Measurements from ENCODE around the gene OTUD1. TPM values are rescaled to one million over a fixed set of nuclear protein-coding genes. Genes with fewer than 3 reads are reported as not detected.

OTUD1 gene
- polyA plus RNA-seq, 1 donor from 2014 or later: 6.0 TPM

- no peak for TF ChIP-seq CTCF (IDR thresholded peaks at IDR 0.05; ENCODE audit: poor library complexity, severe bottlenecking)
- TF ChIP-seq EP300 (conservative IDR thresholded peaks at IDR 0.05; ENCODE audit: poor library complexity, severe bottlenecking): no peak
- no peak for TF ChIP-seq TAF1 (IDR thresholded peaks at IDR 0.05; ENCODE audit: low read depth)
- no peak for TF ChIP-seq SMC3 (conservative IDR thresholded peaks at IDR 0.05; ENCODE audit: poor library complexity)
- TF ChIP-seq EZH2 (IDR thresholded peaks at IDR 0.05; ENCODE audit: borderline replicate concordance, insufficient read depth, low read length, poor library complexity, severe bottlenecking): no peak
- no peak for TF ChIP-seq REST (IDR thresholded peaks at IDR 0.05; ENCODE audit: borderline replicate concordance)
- no peak for TF ChIP-seq RAD21 (conservative IDR thresholded peaks at IDR 0.05)
- no peak for TF ChIP-seq MXI1 (conservative IDR thresholded peaks at IDR 0.05; ENCODE audit: poor library complexity, severe bottlenecking)
- TF ChIP-seq POLR2AphosphoS5 (IDR thresholded peaks at IDR 0.05): no peak
- H3K4me3 ChIP-seq (ENCODE audit: low read length): no peak overlapping the region
- H3K4me2 ChIP-seq (ENCODE audit: low read length): no peak overlapping the region
- H4K20me1 ChIP-seq (ENCODE audit: insufficient read depth): no peaks in the 10 kb centered on the region
- H2AFZ ChIP-seq (ENCODE audit: low read depth, low read length): no peak overlapping the region
- no peaks in the 10 kb centered on the region for H3K79me2 ChIP-seq (replicated peaks; ENCODE audit: insufficient read depth, low read length)
- H3K36me3 ChIP-seq (ENCODE audit: insufficient read depth, low read length): no peaks in the 10 kb centered on the region
- no peaks in the 10 kb centered on the region for H3K9me3 ChIP-seq (ENCODE audit: low read length)
- no peak overlapping the region for H3K27ac ChIP-seq (ENCODE audit: low read length)
- H3K9me2 ChIP-seq (ENCODE audit: insufficient read depth, low read length): no peaks in the 10 kb centered on the region
- no peaks in the 10 kb centered on the region for H3K27me3 ChIP-seq (ENCODE audit: insufficient read depth, low read depth, low read length)
- no peaks in the 10 kb centered on the region for H3F3A ChIP-seq (ENCODE audit: insufficient read depth, low read length, poor library complexity, severe bottlenecking)
- H3K9ac ChIP-seq (ENCODE audit: low read length): no peak overlapping the region
Measured at GRCh38 chr10:23479798-23480473, 41.1 kb downstream of the OTUD1 start.

GRCh38 chr10:23481363-23481961, 42.6 kb downstream of the OTUD1 start:
- no peak overlapping the region for H2AFZ ChIP-seq (ENCODE audit: low read depth, low read length)
- no peaks in the 10 kb centered on the region for H3K36me3 ChIP-seq (ENCODE audit: insufficient read depth, low read length)

More at GRCh38 chr10:23481363-23481961, 42.6 kb downstream of the OTUD1 start:
- H3K27ac ChIP-seq (ENCODE audit: low read length): no peak overlapping the region
- no peaks in the 10 kb centered on the region for H3K79me2 ChIP-seq (replicated peaks; ENCODE audit: insufficient read depth, low read length)
- H4K20me1 ChIP-seq (ENCODE audit: insufficient read depth): no peaks in the 10 kb centered on the region
- no peak overlapping the region for H3K9ac ChIP-seq (ENCODE audit: low read length)
- H3K4me2 ChIP-seq (ENCODE audit: low read length): no peak overlapping the region
- no peaks in the 10 kb centered on the region for H3K27me3 ChIP-seq (ENCODE audit: insufficient read depth, low read depth, low read length)
- no peak overlapping the region for H3K4me3 ChIP-seq (ENCODE audit: low read length)
- TF ChIP-seq MXI1 (conservative IDR thresholded peaks at IDR 0.05; ENCODE audit: poor library complexity, severe bottlenecking) (no peak), EP300 (conservative IDR thresholded peaks at IDR 0.05; ENCODE audit: poor library complexity, severe bottlenecking) (no peak), TAF1 (IDR thresholded peaks at IDR 0.05; ENCODE audit: low read depth) (no peak), POLR2AphosphoS5 (IDR thresholded peaks at IDR 0.05) (no peak), SMC3 (conservative IDR thresholded peaks at IDR 0.05; ENCODE audit: poor library complexity) (no peak), EZH2 (IDR thresholded peaks at IDR 0.05; ENCODE audit: borderline replicate concordance, insufficient read depth, low read length, poor library complexity, severe bottlenecking) (no peak), CTCF (IDR thresholded peaks at IDR 0.05; ENCODE audit: poor library complexity, severe bottlenecking) (no peak), REST (IDR thresholded peaks at IDR 0.05; ENCODE audit: borderline replicate concordance) (no peak), RAD21 (conservative IDR thresholded peaks at IDR 0.05) (no peak)
- H3F3A ChIP-seq (ENCODE audit: insufficient read depth, low read length, poor library complexity, severe bottlenecking): no peaks in the 10 kb centered on the region
- no peaks in the 10 kb centered on the region for H3K9me3 ChIP-seq (ENCODE audit: low read length)
- H3K9me2 ChIP-seq (ENCODE audit: insufficient read depth, low read length): no peaks in the 10 kb centered on the region

Data from neural cell (in vitro differentiated cells).